HG02852 (cell line): ENCODE results near the gene PARK7.

Experiments used
- ATAC-seq: cut with Tn5 transposase; IDR thresholded peaks from one replicate; pipeline ENCODE4 v1.9.1; 2021; ENCODE audit warnings: mild to moderate bottlenecking, moderate library complexity; ENCODE audit not compliant: unreplicated experiment

PARK7 gene

DNA sequence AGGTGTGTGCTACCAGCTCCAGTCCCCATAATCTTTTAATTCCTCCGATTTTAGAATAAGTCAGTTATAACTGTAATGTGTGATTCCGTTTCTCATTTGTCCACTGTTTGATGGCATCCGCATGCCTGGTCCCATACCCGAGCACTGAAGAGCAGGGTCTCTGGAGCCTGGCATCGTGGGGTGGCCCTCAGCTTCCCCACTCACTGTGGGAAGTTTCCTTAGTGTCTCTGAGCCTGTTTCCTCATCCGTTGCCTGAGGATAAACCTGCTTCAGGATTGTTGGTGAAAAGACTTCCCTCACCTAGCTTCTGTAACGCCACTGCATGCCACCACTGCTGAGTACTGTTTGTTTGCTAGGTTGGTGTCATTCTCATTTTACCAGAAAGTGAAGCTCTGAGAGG lies 19.5 kb downstream of the PARK7 start:
- no peak for ATAC-seq

DNA sequence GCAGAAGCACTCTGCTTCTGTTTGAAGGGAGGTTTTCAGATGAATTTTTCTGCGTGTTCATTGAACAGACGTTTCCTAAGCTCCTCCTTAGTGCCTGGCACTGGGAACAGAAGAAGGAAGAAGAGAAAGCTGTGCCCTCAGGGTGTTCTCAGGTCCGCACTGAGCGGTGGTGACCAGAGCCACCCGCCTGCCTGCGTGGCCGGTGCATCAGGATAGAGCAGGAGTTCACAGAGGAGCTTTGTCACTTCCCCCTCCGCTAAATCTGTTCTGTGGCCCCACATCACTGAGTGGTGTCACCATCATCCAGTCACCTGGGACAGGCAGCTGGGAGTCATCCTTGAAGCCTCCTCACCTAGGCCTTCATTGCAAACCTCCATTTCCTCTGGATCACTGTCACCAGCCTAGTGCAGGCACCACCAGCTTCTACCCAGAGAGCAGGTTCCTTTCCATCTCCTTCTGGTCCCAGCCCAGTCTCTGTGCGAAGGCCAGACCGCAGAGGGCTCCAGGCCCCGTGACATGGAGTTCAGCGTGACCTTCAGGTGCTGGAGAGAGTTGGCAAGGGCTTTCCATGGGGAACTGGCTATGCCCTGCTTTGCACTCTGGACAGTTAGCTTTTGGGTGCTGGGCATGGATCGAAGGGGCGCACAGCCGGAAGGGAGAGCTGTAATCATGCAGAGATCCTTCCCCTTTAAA lies 21.7 kb downstream of the PARK7 start:
- ATAC-seq: no peak

- no peak for ATAC-seq
These were observed 23.3 kb downstream of the PARK7 start for GRCh38 chr1:7984811-7985210.

DNA sequence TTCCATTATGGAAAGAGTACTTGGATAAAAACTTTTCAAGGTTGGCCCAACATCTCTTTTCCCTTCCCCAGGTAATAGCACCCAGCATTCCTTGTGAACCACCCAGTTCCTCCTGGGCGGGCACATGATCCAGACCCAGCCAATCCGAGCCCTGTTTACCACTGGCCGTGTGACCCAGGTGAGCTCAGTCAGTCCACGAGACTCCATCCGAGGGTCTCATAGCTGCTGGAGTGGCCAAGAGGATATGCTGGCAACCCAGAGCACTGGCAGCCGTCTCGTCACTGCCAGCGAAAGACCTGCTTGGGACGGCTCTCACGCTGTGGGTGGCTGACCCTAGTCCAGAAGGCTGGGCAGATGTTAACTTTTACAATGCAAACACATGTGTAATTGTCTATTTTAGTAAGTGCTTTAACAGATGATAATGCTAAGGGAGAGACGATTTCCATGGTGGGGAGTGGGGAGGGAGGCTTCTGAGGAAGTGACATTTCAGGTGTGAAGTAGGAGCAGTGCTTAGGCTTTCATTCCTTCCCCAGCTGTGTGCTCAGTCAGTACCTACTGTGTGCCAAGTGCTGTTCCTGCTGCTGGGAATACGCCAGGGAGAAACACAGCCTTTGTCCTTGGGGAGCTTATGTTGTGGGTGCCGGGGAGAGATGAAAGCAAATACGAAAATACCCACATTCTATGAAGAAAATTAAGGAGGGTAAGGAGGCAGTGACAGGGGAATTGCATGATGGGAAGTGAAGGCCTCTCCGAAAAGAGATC lies 24.5 kb downstream of the PARK7 start:
- ATAC-seq: no peak

GRCh38 chr1:7987528-7987927 lies 26.0 kb downstream of the PARK7 start:
- ATAC-seq: no peak

DNA sequence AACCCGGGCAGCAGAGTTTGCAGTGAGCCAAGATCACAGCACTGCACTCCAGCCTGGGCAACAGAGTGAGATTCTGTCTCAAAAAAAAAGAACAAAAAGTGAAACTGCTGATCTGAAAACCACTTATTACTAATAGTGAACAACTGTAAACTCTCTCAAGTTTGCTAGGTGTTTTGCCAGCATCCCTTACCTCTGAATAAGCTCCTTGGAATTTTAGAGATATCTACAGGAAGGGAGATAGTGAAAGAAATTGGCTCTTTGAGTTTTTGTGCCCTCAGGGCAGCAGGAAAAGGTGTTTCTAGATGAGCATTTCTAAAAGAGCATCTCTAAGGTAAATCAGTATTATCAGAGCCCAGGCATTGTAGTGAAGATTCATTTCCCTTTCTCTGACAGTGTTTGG lies 27.1 kb downstream of the PARK7 start:
- no peak for ATAC-seq

DNA sequence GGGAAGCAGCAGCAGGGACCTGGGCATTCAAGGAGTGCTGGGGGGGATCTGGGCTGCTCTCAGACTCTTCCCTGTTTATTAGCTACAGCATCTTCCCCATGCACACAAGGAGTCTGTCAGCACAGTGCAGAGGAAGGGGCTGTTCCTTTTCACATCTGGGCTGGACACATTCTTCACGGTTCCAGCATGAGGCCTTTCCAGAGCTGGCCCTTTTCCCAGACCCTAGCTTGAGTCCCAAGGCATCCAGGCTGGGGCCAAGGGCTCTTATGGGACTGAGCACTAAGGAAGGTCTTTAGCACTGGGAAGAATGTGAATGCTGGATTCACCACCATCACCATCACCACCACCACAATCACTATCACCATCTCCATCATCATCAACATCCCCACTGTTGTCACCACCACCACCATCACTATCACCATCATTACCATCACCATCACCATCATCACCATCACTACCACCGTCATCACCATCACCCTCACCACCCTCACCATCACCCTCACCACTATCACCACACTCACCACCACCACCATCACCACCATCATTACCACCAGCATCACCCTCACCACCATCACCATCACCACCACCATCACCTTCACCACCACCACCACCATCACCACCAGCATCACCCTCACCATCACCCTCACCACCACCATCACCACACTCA lies 28.4 kb downstream of the PARK7 start:
- no peak for ATAC-seq

GRCh38 chr1:7991504-7992440 lies 30.3 kb downstream of the PARK7 start:
- no peak for ATAC-seq

DNA sequence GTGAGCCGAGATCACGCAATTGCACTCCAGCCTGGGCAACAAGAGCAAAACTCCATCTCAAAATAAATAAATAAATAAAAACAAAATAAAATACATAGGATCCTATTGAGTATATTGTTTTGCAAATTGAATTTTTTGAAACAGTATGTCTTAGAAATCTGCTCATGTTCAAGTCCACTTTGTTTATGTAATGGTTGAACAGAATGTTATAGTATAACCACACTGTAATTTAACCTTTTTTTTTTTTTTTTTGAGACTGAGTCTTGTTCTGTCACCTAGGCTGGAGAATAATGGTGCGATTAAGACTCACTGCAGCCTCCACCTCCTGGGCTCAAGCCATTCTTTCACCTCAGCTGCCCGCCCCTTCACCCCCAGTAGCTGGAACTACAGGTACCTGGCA lies 31.4 kb downstream of the PARK7 start:
- ATAC-seq: no peak

DNA sequence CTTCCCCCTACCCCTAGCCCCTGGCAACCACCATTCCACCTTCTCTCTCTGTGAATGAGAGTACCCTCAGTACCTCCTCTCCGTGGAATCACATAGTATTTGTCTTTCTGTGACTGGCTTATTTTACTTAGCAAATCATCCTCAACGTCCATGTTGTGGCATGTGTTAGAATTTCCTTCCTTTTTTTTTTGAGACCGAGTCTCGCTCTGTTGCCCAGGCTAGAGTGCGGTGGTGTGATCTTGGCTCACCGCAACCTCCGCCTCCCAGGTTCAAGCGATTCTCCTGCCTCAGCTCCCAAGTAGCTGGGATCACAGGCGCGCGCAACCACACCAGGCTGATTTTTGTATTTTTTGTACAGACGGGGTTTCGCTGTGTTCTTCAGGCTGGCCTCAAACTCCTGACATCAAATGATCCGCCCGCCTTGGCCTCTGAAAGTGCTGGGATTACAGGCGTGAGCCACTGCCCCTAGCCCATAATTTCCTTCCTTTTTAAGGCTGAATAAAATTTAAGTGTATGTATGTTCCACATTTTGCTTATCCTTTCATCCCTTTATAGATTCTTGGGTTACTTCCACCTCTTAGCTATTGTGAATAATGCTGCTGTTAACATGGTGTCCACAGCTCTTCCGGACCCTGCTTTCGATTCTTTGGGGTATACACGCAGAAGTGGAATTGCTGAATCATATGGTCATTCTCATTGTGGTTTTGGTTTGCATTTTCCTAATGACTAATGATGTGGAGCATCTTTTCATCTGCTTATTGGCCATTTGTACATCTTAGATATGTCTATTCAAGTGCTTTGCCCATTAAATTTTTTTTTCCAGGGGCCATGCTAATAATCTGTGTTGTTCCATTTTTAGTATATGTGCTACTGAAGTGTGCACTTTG lies 32.3 kb downstream of the PARK7 start:
- peak; percentile 65 for ATAC-seq

DNA sequence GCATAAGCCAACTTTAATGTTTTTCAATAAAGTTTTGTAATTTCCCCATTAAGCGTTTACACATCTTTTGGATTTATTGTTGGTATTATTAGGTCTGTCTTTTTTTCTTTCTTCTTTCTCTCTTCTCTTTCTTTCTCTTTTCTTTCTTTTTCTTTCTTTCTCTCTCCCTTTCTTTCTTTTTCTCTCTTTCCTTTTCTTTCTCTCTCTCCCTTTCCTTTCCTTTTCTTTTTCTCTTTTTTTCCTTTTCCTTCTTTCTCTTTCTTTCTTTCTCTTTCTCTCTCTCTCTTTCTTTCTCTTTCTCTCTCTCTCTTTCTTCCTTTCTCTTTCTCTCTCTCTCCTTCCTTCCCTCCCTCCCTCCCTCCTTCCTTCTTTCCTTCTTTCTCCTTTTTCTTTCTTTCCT lies 33.3 kb downstream of the PARK7 start:
- ATAC-seq: no peak

DNA sequence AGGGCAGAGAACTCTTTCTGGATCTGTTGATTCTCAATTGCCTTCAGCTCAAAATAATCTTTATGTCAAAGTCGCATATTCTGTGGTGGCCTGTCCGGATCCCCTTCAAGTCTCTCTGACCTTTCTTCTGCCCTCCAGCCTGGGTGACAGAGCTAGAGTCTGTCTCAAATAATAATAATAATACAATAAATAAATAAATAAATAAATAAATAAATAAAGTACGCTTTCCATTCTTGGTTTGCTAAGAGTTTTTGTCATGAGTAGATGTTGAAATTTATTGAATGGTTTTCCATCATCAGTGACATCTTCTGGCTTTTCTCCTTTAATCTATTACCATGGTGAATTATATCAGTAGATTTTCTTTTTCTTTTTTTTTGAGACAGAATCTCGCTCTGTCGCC lies 33.9 kb downstream of the PARK7 start:
- ATAC-seq: no peak

GRCh38 chr1:8002329-8002910 lies 40.9 kb downstream of the PARK7 start:
- ATAC-seq: no peak

DNA sequence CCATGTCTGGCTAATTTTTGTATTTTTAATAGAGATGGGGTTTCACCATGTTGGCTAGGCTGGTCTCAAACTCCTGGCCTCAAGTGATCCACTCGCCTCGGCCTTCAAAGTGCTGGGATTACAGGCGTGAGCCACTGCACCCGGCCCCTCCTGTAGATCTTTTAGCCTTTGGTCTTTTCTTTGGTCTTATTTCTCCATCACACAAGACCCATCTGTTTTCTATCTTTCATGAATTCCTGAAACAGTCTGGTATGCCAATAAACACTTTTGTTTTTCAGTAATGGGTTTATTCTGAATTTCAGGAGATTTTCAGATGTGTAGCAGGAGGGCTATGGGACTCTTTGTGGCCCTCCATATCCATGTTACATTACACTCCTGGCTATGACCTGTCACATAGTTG lies 41.4 kb downstream of the PARK7 start:
- ATAC-seq: no peak

- no peak for ATAC-seq
These were observed 42.1 kb downstream of the PARK7 start for GRCh38 chr1:8003438-8004112.

- no peak for ATAC-seq
These were observed 42.7 kb downstream of the PARK7 start for GRCh38 chr1:8004113-8004802.

DNA sequence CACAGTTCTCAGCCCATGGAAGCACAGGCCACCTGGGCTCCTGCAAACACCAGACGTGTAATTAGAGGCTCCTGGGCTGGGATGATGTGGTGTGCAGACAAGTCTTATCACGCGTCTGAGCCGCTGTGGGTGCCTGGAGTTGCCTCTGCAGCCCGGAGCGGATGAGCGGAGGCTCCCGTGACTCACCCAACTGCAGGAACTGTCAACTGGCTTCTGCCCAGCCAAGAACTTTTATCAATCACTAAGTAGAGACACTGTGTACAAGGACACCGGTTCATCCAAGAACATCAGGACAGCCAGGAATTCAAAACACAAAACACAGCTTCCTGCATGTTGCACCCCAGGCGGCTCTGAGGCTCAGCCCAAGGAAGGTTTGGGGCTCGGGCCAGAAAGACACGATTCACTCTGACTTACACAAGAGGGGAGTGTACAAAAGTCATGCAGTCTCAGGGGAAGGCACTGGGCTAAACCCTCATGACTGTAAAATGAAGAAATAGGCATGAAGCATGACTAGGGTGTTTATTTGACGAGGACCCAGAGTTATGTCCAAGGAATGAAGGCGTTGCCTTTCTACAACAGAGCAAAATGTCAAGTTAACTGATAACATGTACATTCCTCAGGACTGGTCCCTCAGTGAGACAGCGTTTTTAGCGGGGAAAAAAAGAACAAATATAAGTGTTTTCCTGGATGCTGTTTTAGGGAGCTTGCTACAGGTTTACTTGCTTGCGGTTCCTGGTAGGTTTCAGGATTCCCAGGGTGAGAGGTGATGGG lies 43.5 kb downstream of the PARK7 start:
- ATAC-seq: no peak
